ENCODE results near the gene C2CD2. TPM values are rescaled to one million over a fixed set of nuclear protein-coding genes. Genes with fewer than 3 reads are reported as not detected.

C2CD2 gene
- total RNA-seq, 3 donors from 2014 or later, result 37.0 to 73.8 (median 41.6) TPM

- Histone ChIP-seq H3K4me1 (no peaks in the 10 kb centered on the region), H3K27ac (no peak overlapping the region), H3K9me3 (no peaks in the 10 kb centered on the region), H3K27me3 (no peaks in the 10 kb centered on the region), H3K4me3 (no peak overlapping the region), H3K36me3 (no peaks in the 10 kb centered on the region)
- intact Hi-C loops (cut with DNase I; ENCODE audit: low total_unique reads), result no loop called here
- no peak for DNase-seq (ENCODE audit: low spot score in 2 of 2)
- TF ChIP-seq CTCF (IDR thresholded peaks at IDR 0.05), result no peak
- TF ChIP-seq POLR2AphosphoS5 (IDR thresholded peaks at IDR 0.05), result no peak
- no peak for TF ChIP-seq POLR2A (IDR thresholded peaks at IDR 0.05)
These were observed 52.0 kb downstream of the C2CD2 start for GRCh38 chr21:41901782-41902181.

DNA sequence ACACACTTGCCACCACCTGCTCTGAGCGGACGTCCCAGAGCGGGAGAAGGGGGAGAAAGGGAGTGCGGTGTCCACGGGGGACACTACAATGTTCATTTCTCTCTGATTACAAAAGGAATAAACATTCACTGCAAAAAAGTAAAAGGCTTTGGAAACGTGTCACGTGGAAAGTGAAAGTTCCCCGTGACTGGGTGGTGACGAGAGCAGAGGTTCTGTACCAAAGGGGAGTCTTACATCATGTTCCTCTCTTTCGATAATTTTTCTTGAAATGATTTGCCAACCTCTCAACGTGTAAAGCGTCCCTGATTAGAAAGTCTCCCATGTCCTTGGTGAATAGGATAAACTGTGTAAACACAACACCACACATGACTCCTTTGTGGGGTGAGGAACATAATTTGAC lies 52.7 kb downstream of the C2CD2 start:
- no peak for DNase-seq (ENCODE audit: low spot score in 2 of 2)
- no peak overlapping the region for H3K27ac ChIP-seq
- H3K36me3 ChIP-seq, result no peaks in the 10 kb centered on the region
- intact Hi-C loops (cut with DNase I; ENCODE audit: low total_unique reads), result no loop called here
- no peak overlapping the region for H3K4me3 ChIP-seq
- no peaks in the 10 kb centered on the region for H3K4me1 ChIP-seq
- H3K9me3 ChIP-seq, result no peaks in the 10 kb centered on the region
- no peak for TF ChIP-seq CTCF (IDR thresholded peaks at IDR 0.05)
- TF ChIP-seq POLR2A (IDR thresholded peaks at IDR 0.05), result no peak
- no peak for TF ChIP-seq POLR2AphosphoS5 (IDR thresholded peaks at IDR 0.05)
- H3K27me3 ChIP-seq, result no peaks in the 10 kb centered on the region

DNA sequence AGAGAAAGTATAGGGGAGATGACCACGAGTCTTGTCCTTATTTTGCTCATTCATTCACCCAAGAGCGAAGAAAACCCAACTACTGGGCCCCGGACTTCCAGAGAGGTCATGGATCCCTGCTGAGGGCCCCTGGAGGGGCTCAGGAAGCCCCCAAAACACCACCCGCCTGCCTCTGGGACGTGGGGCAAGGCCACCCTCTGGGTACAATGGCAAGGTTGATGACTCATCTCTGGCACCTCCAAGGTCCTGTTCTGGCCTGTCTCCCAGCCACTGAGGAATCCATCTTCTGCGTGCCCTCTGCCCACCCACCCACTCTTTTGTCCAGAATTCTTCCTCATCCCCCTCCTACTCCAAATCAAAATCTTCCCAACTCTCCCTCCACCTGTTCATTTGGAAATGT lies 53.4 kb downstream of the C2CD2 start:
- no peaks in the 10 kb centered on the region for H3K9me3 ChIP-seq
- DNase-seq (ENCODE audit: low spot score in 2 of 2), result no peak
- no peaks in the 10 kb centered on the region for H3K27me3 ChIP-seq
- H3K4me3 ChIP-seq, result no peak overlapping the region
- TF ChIP-seq POLR2A (IDR thresholded peaks at IDR 0.05) (no peak), CTCF (IDR thresholded peaks at IDR 0.05) (no peak), POLR2AphosphoS5 (IDR thresholded peaks at IDR 0.05) (no peak)
- H3K36me3 ChIP-seq, result no peaks in the 10 kb centered on the region
- intact Hi-C loops (cut with DNase I; ENCODE audit: low total_unique reads), result no loop called here
- H3K4me1 ChIP-seq, result no peaks in the 10 kb centered on the region
- H3K27ac ChIP-seq, result no peak overlapping the region

DNA sequence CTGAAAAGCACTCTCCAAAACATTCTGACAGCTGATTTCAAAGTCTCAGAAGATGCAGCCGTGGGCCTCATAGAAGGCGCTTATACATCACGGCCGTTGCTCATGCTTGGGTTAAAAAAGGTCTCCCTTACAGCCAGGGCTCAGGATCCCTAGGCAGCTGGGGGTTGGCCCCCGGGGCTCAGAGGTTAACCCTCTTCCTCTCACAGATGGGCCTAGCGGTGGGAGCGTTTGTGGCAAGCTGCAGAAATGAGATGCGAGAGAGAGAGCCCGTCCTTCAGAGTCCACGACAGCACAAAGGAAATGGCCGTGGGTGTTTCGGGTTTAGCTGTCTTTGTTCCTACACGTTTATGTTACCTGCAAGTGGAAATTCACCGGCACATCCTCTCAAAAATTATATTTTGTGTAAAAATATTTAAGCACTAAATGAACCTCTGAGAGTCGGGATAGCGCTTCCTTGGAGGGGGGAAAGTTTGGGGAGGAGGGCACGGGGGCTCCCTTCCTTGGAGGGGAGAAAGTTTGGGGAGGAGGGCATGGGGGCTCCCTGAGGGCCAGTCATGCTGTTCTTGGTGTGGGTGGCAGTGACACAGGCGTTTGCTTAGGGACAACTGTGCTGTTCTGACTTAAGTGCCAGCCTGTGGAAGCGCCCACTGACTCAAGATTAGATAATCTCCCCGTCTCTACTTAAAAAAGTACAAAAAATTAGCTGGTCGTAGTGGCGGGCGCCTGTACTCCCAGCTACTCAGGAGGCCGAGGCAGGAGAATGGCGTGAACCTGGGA lies 54.2 kb downstream of the C2CD2 start:
- Histone ChIP-seq H3K27ac (no peak overlapping the region), H3K4me3 (no peak overlapping the region), H3K27me3 (no peaks in the 10 kb centered on the region), H3K9me3 (no peaks in the 10 kb centered on the region), H3K36me3 (no peaks in the 10 kb centered on the region), H3K4me1 (no peaks in the 10 kb centered on the region)
- no peak for DNase-seq (ENCODE audit: low spot score in 2 of 2)
- intact Hi-C loops (cut with DNase I; ENCODE audit: low total_unique reads), result loop anchor here (5.0 kb wide), 1 partner anchor 1998 kb away; no protein-coding TSS in a partner anchor
- no peak for TF ChIP-seq POLR2A (IDR thresholded peaks at IDR 0.05)
- no peak for TF ChIP-seq POLR2AphosphoS5 (IDR thresholded peaks at IDR 0.05)
- TF ChIP-seq CTCF (IDR thresholded peaks at IDR 0.05), result no peak

DNA sequence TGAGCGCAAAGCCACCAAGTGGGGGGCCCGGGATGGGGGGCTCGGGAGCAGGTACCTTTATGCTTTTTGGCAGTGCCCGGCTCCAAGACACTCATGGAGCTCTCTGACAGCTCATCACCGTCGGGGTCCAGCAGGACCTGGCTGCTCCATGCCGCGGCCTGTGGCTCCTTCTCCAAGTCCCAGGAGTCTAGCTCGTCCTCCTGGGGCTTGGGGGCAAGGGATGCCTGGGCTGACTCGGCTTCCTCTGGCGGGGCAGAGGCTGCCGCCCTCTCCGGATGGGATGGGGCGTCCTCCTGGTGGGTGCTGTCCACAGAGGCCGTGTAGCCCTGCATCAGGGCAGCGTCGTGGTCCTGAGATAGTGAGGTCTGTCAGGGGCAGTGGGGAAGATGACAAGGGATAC lies 54.8 kb downstream of the C2CD2 start:
- no peaks in the 10 kb centered on the region for H3K9me3 ChIP-seq
- no peak for DNase-seq (ENCODE audit: low spot score in 2 of 2)
- TF ChIP-seq POLR2AphosphoS5 (IDR thresholded peaks at IDR 0.05) (no peak), POLR2A (IDR thresholded peaks at IDR 0.05) (no peak), CTCF (IDR thresholded peaks at IDR 0.05) (no peak)
- no peaks in the 10 kb centered on the region for H3K36me3 ChIP-seq
- intact Hi-C loops (cut with DNase I; ENCODE audit: low total_unique reads), result loop anchor here (5.0 kb wide), 1 partner anchor 1998 kb away; no protein-coding TSS in a partner anchor
- no peaks in the 10 kb centered on the region for H3K4me1 ChIP-seq
- no peak overlapping the region for H3K4me3 ChIP-seq
- no peaks in the 10 kb centered on the region for H3K27me3 ChIP-seq
- no peak overlapping the region for H3K27ac ChIP-seq

All from breast epithelium (tissue), 4 donors.